Endothelial cell of umbilical vein (primary cell): ENCODE measurements around the gene ST3GAL4. TPM values are rescaled to one million over a fixed set of nuclear protein-coding genes. Genes with fewer than 3 reads are reported as not detected.

ENCODE experiments used
- BruUV-seq: library from RNA; stranded (reverse); fragments of 400-500 nt; replicated peaks from 2 replicates; lab custom pipeline; 2021; lab: Mats Ljungman, UMichigan
- CTCF ChIA-PET: fragments of 300-600, 350-600 bp; sonication (Branson Sonifier 250); formaldehyde crosslinking; loops from one replicate; lab custom pipeline; 2021; ENCODE audit warnings: antibody characterized with exemption, inconsistent platforms; lab: Charles Lee
- POLR2A ChIA-PET: fragments of 300-600, 350-600 bp; sonication (Branson Sonifier 250); formaldehyde crosslinking; loops from one replicate; lab custom pipeline; 2021; ENCODE audit warnings: antibody characterized with exemption, inconsistent platforms; lab: Charles Lee
- DNase-seq: peaks from one replicate; pipeline ENCODE4 v3.0.0-alpha.2; 2011; ENCODE audit warnings: low read depth, low spot score
- FAIRE-seq: peaks from 2 replicates; lab custom pipeline; 2011; peaks lifted over from hg19 to GRCh38; lab: Jason Lieb, UNC
- H2AFZ ChIP-seq: 2 replicates; pipeline ENCODE4 v1.6.0; 2012; ENCODE audit warnings: low read depth, low read length, control low read depth, inconsistent platforms
- H3K27ac ChIP-seq: 2 replicates; pipeline ENCODE4 v1.5.1; 2011; ENCODE audit warnings: low read depth, mild to moderate bottlenecking, control low read depth, low read length, moderate library complexity; ENCODE audit not compliant: insufficient read depth
- H3K27me3 ChIP-seq, 2 experiments: 2 replicates each; pipeline versions ENCODE4 v1.6.0 to v1.6.1; 2011; ENCODE audit warnings: low read length in 2 of 2, mixed read lengths in 1 of 2; ENCODE audit not compliant: control insufficient read depth in 2 of 2, insufficient read depth in 2 of 2
- H3K36me3 ChIP-seq, 2 experiments: 2 replicates in 1 of 2; 3 replicates in 1 of 2; pipeline ENCODE4 v1.5.1; 2011; ENCODE audit warnings: low read length in 2 of 2, mild to moderate bottlenecking in 1 of 2, moderate library complexity in 1 of 2; ENCODE audit not compliant: control insufficient read depth in 2 of 2, insufficient read depth in 2 of 2; ENCODE audit errors: extremely low read depth in 1 of 2
- H3K4me1 ChIP-seq: 3 replicates; pipeline ENCODE4 v1.5.1; 2011; ENCODE audit warnings: mild to moderate bottlenecking, low read length; ENCODE audit not compliant: control insufficient read depth, insufficient read depth; ENCODE audit errors: extremely low read depth
- H3K4me2 ChIP-seq: 2 replicates; pipeline ENCODE4 v1.6.1; 2011; ENCODE audit warnings: low read length, control low read depth, mixed read lengths; ENCODE audit not compliant: insufficient read depth
- H3K4me3 ChIP-seq, 3 experiments: fragments of 200-600 bp in 1 of 3; sonication (generic), shearing (Covaris generic) in 1 of 3; replicated peaks in 1 of 3; 2 replicates each; pipeline ENCODE4 v1.5.1; 2011 to 2016; ENCODE audit warnings: control low read depth in 3 of 3, low read length in 3 of 3, mild to moderate bottlenecking in 2 of 3, inconsistent platforms in 1 of 3, low read depth in 1 of 3, moderate library complexity in 1 of 3; ENCODE audit not compliant: insufficient read depth in 1 of 3
- H3K79me2 ChIP-seq: 2 replicates; pipeline ENCODE4 v1.6.0; 2012; ENCODE audit warnings: low read length, inconsistent platforms; ENCODE audit not compliant: control insufficient read depth, insufficient read depth
- H3K9ac ChIP-seq: replicated peaks from 2 replicates; pipeline ENCODE3; 2011; ENCODE audit warnings: low read length, control low read depth; ENCODE audit not compliant: insufficient read depth; ENCODE audit errors: extremely low read depth
- H3K9me1 ChIP-seq: replicated peaks from 3 replicates; pipeline ENCODE4 v1.6.0; 2011; ENCODE audit warnings: mild to moderate bottlenecking, low read length; ENCODE audit not compliant: control insufficient read depth, insufficient read depth; ENCODE audit errors: extremely low read depth
- H3K9me3 ChIP-seq: replicated peaks from 2 replicates; pipeline ENCODE4 v1.5.1; 2012; ENCODE audit warnings: low read length, inconsistent platforms; ENCODE audit not compliant: control insufficient read depth, insufficient read depth
- H4K20me1 ChIP-seq: replicated peaks from 2 replicates; pipeline ENCODE3; 2011; ENCODE audit warnings: mild to moderate bottlenecking, low read length; ENCODE audit not compliant: control insufficient read depth, insufficient read depth; ENCODE audit errors: extremely low read depth
- EZH2 ChIP-seq: IDR thresholded peaks from 2 replicates; pipeline ENCODE4 v1.6.1; 2012; ENCODE audit warnings: borderline replicate concordance, low read depth, mild to moderate bottlenecking, moderate library complexity, low read length, inconsistent platforms; ENCODE audit not compliant: severe bottlenecking
- FOS ChIP-seq: IDR thresholded peaks from 2 replicates; pipeline ENCODE4 v1.6.1; 2011; ENCODE audit warnings: mild to moderate bottlenecking, low read length, moderate library complexity, borderline replicate concordance; ENCODE audit not compliant: insufficient read depth
- GATA2 ChIP-seq: IDR thresholded peaks from 2 replicates; pipeline ENCODE4 v1.7.0; 2011; ENCODE audit warnings: low read depth, mild to moderate bottlenecking, moderate library complexity, mixed read lengths, low read length; ENCODE audit not compliant: insufficient read length, insufficient read depth
- JUN ChIP-seq: IDR thresholded peaks from 2 replicates; pipeline ENCODE4 v1.6.1; 2011; ENCODE audit warnings: borderline replicate concordance, low read depth; ENCODE audit not compliant: insufficient read length, insufficient read depth
- MYC ChIP-seq: IDR thresholded peaks from one replicate; pipeline ENCODE4 v1.6.1; 2011; ENCODE audit warnings: mild to moderate bottlenecking, low read depth, low read length
- POLR2A ChIP-seq: IDR thresholded peaks from 2 replicates; pipeline ENCODE4 v1.6.1; 2012; ENCODE audit warnings: low read depth, mild to moderate bottlenecking, control low read depth, low read length
- POLR2AphosphoS5 ChIP-seq: IDR thresholded peaks from 2 replicates; pipeline ENCODE4 v1.6.1; 2012; ENCODE audit warnings: low read depth, mild to moderate bottlenecking, control low read depth, low read length, moderate library complexity; ENCODE audit not compliant: insufficient read depth
- dilution Hi-C: fragments of 300-500 bp; cut with MboI; formaldehyde crosslinking; loops from one replicate; pipeline ENCODE4 v1.15.0; 2019; ENCODE audit warnings: low sequenced_read_pairs; ENCODE audit not compliant: extremely low pct_ligation_motif_present
- intact Hi-C: fragments of 100-400 bp; cut with micrococcal nuclease; formaldehyde crosslinking; loops from one replicate; pipeline ENCODE4 v1.10.0; 2022
- polyA plus RNA-seq, 4 experiments: library from polyadenylated mRNA; depleted of rRNA in 3 of 4; stranded (reverse) in 3 of 4; unstranded in 1 of 4; fragments of >200 nt; gene quantifications; 2 replicates each; pipeline versions ENCODE4 v1.2.1 to v1.2.3, GENCODE V29; 2011 to 2012; ENCODE audit warnings: missing spikeins in 1 of 4
- total RNA-seq: library from RNA; stranded (reverse); gene quantifications from 2 replicates; pipeline ENCODE4 v1.2.3, GENCODE V29; 2021
- TF ChIP-seq, protein P1 (sequence below), 2 donors: IDR thresholded peaks; 1 replicate in 1 of 2; 2 replicates in 1 of 2; pipeline ENCODE4 v1.5.1; 2011; ENCODE audit warnings: low read length in 2 of 2, mild to moderate bottlenecking in 2 of 2, moderate library complexity in 2 of 2, control low read depth in 1 of 2, inconsistent platforms in 1 of 2, low read depth in 1 of 2; ENCODE audit not compliant: insufficient read depth in 1 of 2; ENCODE audit errors: extremely low read depth in 1 of 2
- TF ChIP-seq, protein P2 (sequence below): IDR thresholded peaks from 2 replicates; pipeline ENCODE4 v1.6.1; 2011; ENCODE audit not compliant: insufficient read depth, insufficient read length

Gene ST3GAL4
- total and polyA plus RNA-seq, 2 donors (not counting 3 experiments of a cell fraction or from before 2014, with no cell fraction given) = 17.7 to 19.4 TPM

GRCh38 chr11:126433989-126434949 is 78.8 kb downstream of the ST3GAL4 start:
- CTCF ChIA-PET = interaction anchor here (1.6 to 4.4 kb wide), 3 partner anchors 11 to 123 kb away, joined by 4 to 53 read pairs (median 12); no protein-coding TSS in a partner anchor
- H4K20me1 ChIP-seq = no peaks in the 10 kb centered on the region
- H3K9me3 ChIP-seq = no peaks in the 10 kb centered on the region
- no peak overlapping the region for H2AFZ ChIP-seq
- H3K4me2 ChIP-seq = no peak overlapping the region
- H3K27ac ChIP-seq = no peak overlapping the region
- no peaks in the 10 kb centered on the region for H3K27me3 ChIP-seq
- H3K36me3 ChIP-seq = no peaks in the 10 kb centered on the region
- FAIRE-seq (no peak), DNase-seq (no peak)
- no peak overlapping the region for H3K4me3 ChIP-seq
- intact Hi-C loops = no loop called here
- no TSS peak for BruUV-seq
- H3K9me1 ChIP-seq = no peaks in the 10 kb centered on the region
- H3K79me2 ChIP-seq = no peaks in the 10 kb centered on the region
- no peak overlapping the region for H3K9ac ChIP-seq
- TF ChIP-seq MYC = no peak
- TF ChIP-seq, protein P1, sequence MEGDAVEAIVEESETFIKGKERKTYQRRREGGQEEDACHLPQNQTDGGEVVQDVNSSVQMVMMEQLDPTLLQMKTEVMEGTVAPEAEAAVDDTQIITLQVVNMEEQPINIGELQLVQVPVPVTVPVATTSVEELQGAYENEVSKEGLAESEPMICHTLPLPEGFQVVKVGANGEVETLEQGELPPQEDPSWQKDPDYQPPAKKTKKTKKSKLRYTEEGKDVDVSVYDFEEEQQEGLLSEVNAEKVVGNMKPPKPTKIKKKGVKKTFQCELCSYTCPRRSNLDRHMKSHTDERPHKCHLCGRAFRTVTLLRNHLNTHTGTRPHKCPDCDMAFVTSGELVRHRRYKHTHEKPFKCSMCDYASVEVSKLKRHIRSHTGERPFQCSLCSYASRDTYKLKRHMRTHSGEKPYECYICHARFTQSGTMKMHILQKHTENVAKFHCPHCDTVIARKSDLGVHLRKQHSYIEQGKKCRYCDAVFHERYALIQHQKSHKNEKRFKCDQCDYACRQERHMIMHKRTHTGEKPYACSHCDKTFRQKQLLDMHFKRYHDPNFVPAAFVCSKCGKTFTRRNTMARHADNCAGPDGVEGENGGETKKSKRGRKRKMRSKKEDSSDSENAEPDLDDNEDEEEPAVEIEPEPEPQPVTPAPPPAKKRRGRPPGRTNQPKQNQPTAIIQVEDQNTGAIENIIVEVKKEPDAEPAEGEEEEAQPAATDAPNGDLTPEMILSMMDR (IDR thresholded peaks at IDR 0.05; ENCODE audit: extremely low read depth in 1 of 2, insufficient read depth in 1 of 2, low read depth in 1 of 2, low read length in 2 of 2) = no peak
- TF ChIP-seq POLR2AphosphoS5 = no peak
- TF ChIP-seq, protein P2, sequence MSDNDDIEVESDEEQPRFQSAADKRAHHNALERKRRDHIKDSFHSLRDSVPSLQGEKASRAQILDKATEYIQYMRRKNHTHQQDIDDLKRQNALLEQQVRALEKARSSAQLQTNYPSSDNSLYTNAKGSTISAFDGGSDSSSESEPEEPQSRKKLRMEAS = no peak
- TF ChIP-seq EZH2 = no peak
- no peak for TF ChIP-seq POLR2A
- TF ChIP-seq JUN = no peak
- no peak for TF ChIP-seq GATA2
- no peak for TF ChIP-seq FOS
- dilution Hi-C loops = no loop called here
- peaks cover 11% of the 10 kb centered on the region for H3K4me1 ChIP-seq
- POLR2A ChIA-PET = interaction anchor here (0.6 kb wide), 1 partner anchor 13 kb away, joined by 3 read pairs; no protein-coding TSS in a partner anchor
